GM21786 (cell line): Measurements from ENCODE around the gene GPR39.

ENCODE experiments used
- ATAC-seq: cut with Tn5 transposase; IDR thresholded peaks from one replicate; pipeline ENCODE4 v1.9.1; 2021; ENCODE audit not compliant: unreplicated experiment

Gene GPR39

GRCh38 chr2:132560562-132560961 is 144.0 kb downstream of the GPR39 start:
- ATAC-seq = no peak

GRCh38 chr2:132562245-132562644 is 145.6 kb downstream of the GPR39 start:
- no peak for ATAC-seq

- ATAC-seq = no peak
These were observed 147.5 kb downstream of the GPR39 start for GRCh38 chr2:132564065-132564464.

- no peak for ATAC-seq
These were observed 149.8 kb downstream of the GPR39 start for GRCh38 chr2:132566379-132566778.

GRCh38 chr2:132567682-132568081 is 151.1 kb downstream of the GPR39 start:
- ATAC-seq = no peak

GRCh38 chr2:132568656-132569055 is 152.1 kb downstream of the GPR39 start:
- no peak for ATAC-seq

GRCh38 chr2:132573444-132574007 is 156.9 kb downstream of the GPR39 start:
- no peak for ATAC-seq

GRCh38 chr2:132577686-132578085 is 161.1 kb downstream of the GPR39 start:
- ATAC-seq = no peak

GRCh38 chr2:132581591-132581990 is 165.0 kb downstream of the GPR39 start:
- no peak for ATAC-seq

GRCh38 chr2:132581991-132582738 is 165.6 kb downstream of the GPR39 start:
- no peak for ATAC-seq

- ATAC-seq = no peak
These were observed 167.2 kb downstream of the GPR39 start for GRCh38 chr2:132583666-132584360.

- no peak for ATAC-seq
These were observed 168.6 kb downstream of the GPR39 start for GRCh38 chr2:132584976-132585817.

- ATAC-seq = no peak
These were observed 169.5 kb downstream of the GPR39 start for GRCh38 chr2:132586101-132586511.

- no peak for ATAC-seq
These were observed 170.2 kb downstream of the GPR39 start for GRCh38 chr2:132586835-132587234.

GRCh38 chr2:132588576-132588975 is 172.0 kb downstream of the GPR39 start:
- ATAC-seq = no peak

- no peak for ATAC-seq
These were observed 172.7 kb downstream of the GPR39 start for GRCh38 chr2:132589111-132589830.

GRCh38 chr2:132589966-132590365 is 173.4 kb downstream of the GPR39 start:
- no peak for ATAC-seq

GRCh38 chr2:132593171-132593570 is 176.6 kb downstream of the GPR39 start:
- ATAC-seq = no peak

- ATAC-seq = no peak
These were observed 178.6 kb downstream of the GPR39 start for GRCh38 chr2:132595186-132595585.

- no peak for ATAC-seq
These were observed 179.1 kb downstream of the GPR39 start for GRCh38 chr2:132595693-132596092.

GRCh38 chr2:132597166-132597565 is 180.6 kb downstream of the GPR39 start:
- ATAC-seq = no peak
